Keratinocyte (primary cell): Measurements from ENCODE around the gene BOLA2B. TPM values are rescaled to one million over a fixed set of nuclear protein-coding genes. Genes with fewer than 3 reads are reported as not detected.
"Not testable (repeated sequence)": the region's sequence is repeated elsewhere in the genome, so short reads cannot be mapped to it uniquely, and the experiment has no call there.

Experiments
- DNase-seq: peaks from one replicate; pipeline ENCODE4 v3.0.0-alpha.2; 2011; ENCODE audit warnings: low read depth, missing footprints, low spot score
- FAIRE-seq: peaks from 2 replicates; lab custom pipeline; 2011; peaks lifted over from hg19 to GRCh38; lab: Jason Lieb, UNC
- H2AFZ ChIP-seq: 2 replicates; pipeline ENCODE4 v1.6.0; 2012; ENCODE audit warnings: low read length, control low read depth, inconsistent platforms; ENCODE audit not compliant: control insufficient read depth
- H3K27ac ChIP-seq: 2 replicates; pipeline ENCODE4 v1.5.1; 2011; ENCODE audit warnings: low read length; ENCODE audit not compliant: control insufficient read depth, insufficient read depth
- H3K27me3 ChIP-seq: 3 replicates; pipeline ENCODE4 v1.6.0; 2011; ENCODE audit warnings: low read length; ENCODE audit not compliant: control insufficient read depth, insufficient read depth; ENCODE audit errors: extremely low read depth
- H3K36me3 ChIP-seq, 2 experiments: 2 replicates in 1 of 2; 3 replicates in 1 of 2; pipeline ENCODE4 v1.5.1; 2011; ENCODE audit warnings: low read length in 2 of 2, mild to moderate bottlenecking in 1 of 2; ENCODE audit not compliant: control insufficient read depth in 2 of 2, insufficient read depth in 2 of 2; ENCODE audit errors: extremely low read depth in 1 of 2
- H3K4me1 ChIP-seq: 3 replicates; pipeline ENCODE4 v1.5.1; 2011; ENCODE audit warnings: low read length; ENCODE audit not compliant: control insufficient read depth, insufficient read depth; ENCODE audit errors: extremely low read depth
- H3K4me2 ChIP-seq: 3 replicates; pipeline ENCODE4 v1.6.0; 2011; ENCODE audit warnings: low read depth, low read length; ENCODE audit not compliant: control insufficient read depth, insufficient read depth; ENCODE audit errors: extremely low read depth
- H3K4me3 ChIP-seq, 3 experiments: fragments of 200-600 bp in 1 of 3; sonication (generic) in 1 of 3; 2 replicates in 2 of 3; 3 replicates in 1 of 3; pipeline ENCODE4 v1.5.1; 2011 to 2016; ENCODE audit warnings: low read length in 3 of 3, mild to moderate bottlenecking in 3 of 3, control low read depth in 2 of 3, inconsistent platforms in 1 of 3, low read depth in 1 of 3, mixed read lengths in 1 of 3, mixed run types in 1 of 3, moderate library complexity in 1 of 3; ENCODE audit not compliant: control insufficient read depth in 2 of 3, insufficient read depth in 2 of 3; ENCODE audit errors: extremely low read depth in 1 of 3
- H3K79me2 ChIP-seq: 2 replicates; pipeline ENCODE4 v1.6.0; 2012; ENCODE audit warnings: low read length; ENCODE audit not compliant: control insufficient read depth, insufficient read depth
- H3K9ac ChIP-seq: 3 replicates; pipeline ENCODE4 v1.6.0; 2011; ENCODE audit warnings: low read length; ENCODE audit not compliant: control insufficient read depth, insufficient read depth; ENCODE audit errors: extremely low read depth
- H3K9me1 ChIP-seq: 3 replicates; pipeline ENCODE4 v1.6.0; 2011; ENCODE audit warnings: low read length; ENCODE audit not compliant: control insufficient read depth, insufficient read depth; ENCODE audit errors: extremely low read depth
- H3K9me3 ChIP-seq: 2 replicates; pipeline ENCODE4 v1.5.1; 2012; ENCODE audit warnings: low read depth, low read length; ENCODE audit not compliant: control insufficient read depth
- H4K20me1 ChIP-seq: 3 replicates; pipeline ENCODE4 v1.6.0; 2011; ENCODE audit warnings: low read length; ENCODE audit not compliant: control insufficient read depth, insufficient read depth; ENCODE audit errors: extremely low read depth
- dilution Hi-C: fragments of 300-500 bp; cut with MboI; formaldehyde crosslinking; loops from one replicate; pipeline ENCODE4 v1.7.0; 2020; ENCODE audit warnings: low sequenced_read_pairs; ENCODE audit not compliant: extremely low pct_ligation_motif_present
- polyA plus RNA-seq, 5 experiments: library from polyadenylated mRNA; depleted of rRNA in 3 of 5; stranded (reverse) in 3 of 5; stranded (forward) in 1 of 5; unstranded in 1 of 5; fragments of >200 nt; gene quantifications; 1 replicate in 1 of 5; 2 replicates in 3 of 5; 3 replicates in 1 of 5; pipeline versions ENCODE4 v1.2.1 to v1.2.3, GENCODE V29; 2011 to 2012; ENCODE audit warnings: missing spikeins in 2 of 5, low read depth in 1 of 5, low replicate concordance in 1 of 5

The BOLA2B gene
- polyA plus RNA-seq, 1 donor (not counting 4 experiments of a cell fraction or from before 2014, with no cell fraction given), result 41.0 TPM

GRCh38 chr16:30206252-30206651 is 12.8 kb upstream of the BOLA2B start:
- H2AFZ ChIP-seq, DNase-seq, H3K9me3 ChIP-seq, H3K4me2 ChIP-seq, H3K4me1 ChIP-seq, H3K9ac ChIP-seq, H3K79me2 ChIP-seq, FAIRE-seq, dilution Hi-C loops, H3K9me1 ChIP-seq, H3K27me3 ChIP-seq, H3K36me3 ChIP-seq, H3K27ac ChIP-seq, H4K20me1 ChIP-seq: not testable (repeated sequence)
- peak overlapping the region in 1 of 3 experiments; percentile 24 for H3K4me3 ChIP-seq

GRCh38 chr16:30205541-30206236 is 12.2 kb upstream of the BOLA2B start:
- H3K4me1 ChIP-seq, H3K79me2 ChIP-seq, H3K27ac ChIP-seq, dilution Hi-C loops, H3K9ac ChIP-seq, H3K9me1 ChIP-seq, H3K27me3 ChIP-seq, H4K20me1 ChIP-seq, H2AFZ ChIP-seq, H3K36me3 ChIP-seq, FAIRE-seq, DNase-seq, H3K9me3 ChIP-seq: not testable (repeated sequence)
- peak overlapping the region; percentile 20 for H3K4me2 ChIP-seq
- H3K4me3 ChIP-seq, result peak overlapping the region in 1 of 3 experiments; percentile 24

GRCh38 chr16:30199608-30200343 is 6.3 kb upstream of the BOLA2B start:
- H3K27me3 ChIP-seq, H3K79me2 ChIP-seq, H3K4me3 ChIP-seq, H3K27ac ChIP-seq, H3K9ac ChIP-seq, H3K9me3 ChIP-seq, H3K4me2 ChIP-seq, DNase-seq, H2AFZ ChIP-seq, H3K4me1 ChIP-seq, H3K36me3 ChIP-seq, H3K9me1 ChIP-seq, dilution Hi-C loops, H4K20me1 ChIP-seq: not testable (repeated sequence)
- FAIRE-seq, result peak; percentile 81

- H3K27me3 ChIP-seq, H4K20me1 ChIP-seq, H3K9me1 ChIP-seq, H3K79me2 ChIP-seq, H3K9ac ChIP-seq, H3K4me3 ChIP-seq, H3K36me3 ChIP-seq, dilution Hi-C loops, H3K27ac ChIP-seq, H2AFZ ChIP-seq, H3K4me2 ChIP-seq, DNase-seq, H3K9me3 ChIP-seq, H3K4me1 ChIP-seq: not testable (repeated sequence)
- FAIRE-seq, result peak; percentile 72
Measured at GRCh38 chr16:30199049-30199448, 5.6 kb upstream of the BOLA2B start, which contains the start of gene SULT1A3. Gene SULT1A3, plus strand, starts transcription at chr16:30199255. Its CDS starts 1,474 bp downstream, at chr16:30200729.

- FAIRE-seq, dilution Hi-C loops, H3K79me2 ChIP-seq, H2AFZ ChIP-seq, H3K4me3 ChIP-seq, H3K4me2 ChIP-seq, DNase-seq, H3K9me3 ChIP-seq, H3K4me1 ChIP-seq, H3K27ac ChIP-seq, H3K27me3 ChIP-seq, H3K9ac ChIP-seq, H3K9me1 ChIP-seq, H3K36me3 ChIP-seq, H4K20me1 ChIP-seq: not testable (repeated sequence)
Measured at GRCh38 chr16:30197001-30197400, 3.5 kb upstream of the BOLA2B start.
